Caco-2 (cell line): ENCODE measurements around the gene GINS2. TPM values are rescaled to one million over a fixed set of nuclear protein-coding genes. Genes with fewer than 3 reads are reported as not detected.

Experiments used
- BruUV-seq: library from RNA; stranded (reverse); fragments of 400-500 nt; replicated peaks from 2 replicates; lab custom pipeline; 2021; lab: Mats Ljungman, UMichigan
- CTCF ChIA-PET: fragments of 300-600 bp; sonication (Branson Sonifier 250); formaldehyde crosslinking; loops from one replicate; lab custom pipeline; 2022; ENCODE audit warnings: antibody characterized with exemption; lab: Charles Lee
- POLR2A ChIA-PET: fragments of 300-600 bp; sonication (Branson Sonifier 250); formaldehyde crosslinking; loops from one replicate; lab custom pipeline; 2022; ENCODE audit warnings: antibody characterized with exemption; lab: Charles Lee
- DNase-seq, 2 experiments: peaks; one replicate each; pipeline versions ENCODE4 v3.0.0 to v3.0.0-alpha.2; 2020 to 2022
- H3K27me3 ChIP-seq: replicated peaks from 2 replicates; pipeline ENCODE4 v1.6.0; 2011; ENCODE audit warnings: low read length; ENCODE audit not compliant: control insufficient read depth, insufficient read depth
- H3K36me3 ChIP-seq: 2 replicates; pipeline ENCODE4 v1.5.1; 2011; ENCODE audit warnings: low read length; ENCODE audit not compliant: control insufficient read depth, insufficient read depth
- H3K4me1 ChIP-seq: fragments of 250-450 bp; sonication (Bioruptor Pico); 2 replicates; pipeline ENCODE4 v1.5.1; 2020; ENCODE audit warnings: mild to moderate bottlenecking
- H3K4me3 ChIP-seq: 2 replicates; pipeline ENCODE4 v1.5.1; 2011; ENCODE audit warnings: low read depth, mild to moderate bottlenecking, control low read depth, low read length
- H3K9me3 ChIP-seq: fragments of 250-450 bp; sonication (Bioruptor Pico); 2 replicates; pipeline ENCODE4 v1.5.1; 2020; ENCODE audit warnings: mild to moderate bottlenecking, moderate library complexity
- H3K27ac Mint-ChIP-seq: one replicate; pipeline ENCODE4 v1.8.0; 2022; ENCODE audit warnings: mixed read lengths; ENCODE audit not compliant: unreplicated experiment
- H3K27me3 Mint-ChIP-seq: one replicate; pipeline ENCODE4 v1.8.0; 2022; ENCODE audit warnings: mixed read lengths; ENCODE audit not compliant: insufficient read depth, unreplicated experiment
- H3K36me3 Mint-ChIP-seq: one replicate; pipeline ENCODE4 v1.8.0; 2022; ENCODE audit warnings: mild to moderate bottlenecking, mixed read lengths; ENCODE audit not compliant: insufficient read depth, unreplicated experiment
- H3K4me1 Mint-ChIP-seq: one replicate; pipeline ENCODE4 v1.8.0; 2022; ENCODE audit warnings: low read depth, mixed read lengths; ENCODE audit not compliant: unreplicated experiment
- H3K4me3 Mint-ChIP-seq: one replicate; pipeline ENCODE4 v1.8.0; 2022; ENCODE audit warnings: mild to moderate bottlenecking, moderate library complexity, mixed read lengths; ENCODE audit not compliant: unreplicated experiment
- H3K9me3 Mint-ChIP-seq: one replicate; pipeline ENCODE4 v1.8.0; 2022; ENCODE audit warnings: mixed read lengths; ENCODE audit not compliant: unreplicated experiment
- CTCF ChIP-seq, 2 experiments: fragments of 200-600 bp in 1 of 2; IDR thresholded peaks; 1 replicate in 1 of 2; 2 replicates in 1 of 2; pipeline versions ENCODE4 v1.5.1 to v1.8.0; 2011 to 2022; ENCODE audit warnings: antibody characterized with exemption in 1 of 2, control low read depth in 1 of 2, inconsistent platforms in 1 of 2, low read depth in 1 of 2, low read length in 1 of 2, mild to moderate bottlenecking in 1 of 2, moderate library complexity in 1 of 2; ENCODE audit not compliant: insufficient read depth in 1 of 2, severe bottlenecking in 1 of 2, unreplicated experiment in 1 of 2
- intact Hi-C: fragments of 100-400 bp; cut with micrococcal nuclease; formaldehyde crosslinking; loops from one replicate; pipeline ENCODE4 v1.10.0; 2022; ENCODE audit not compliant: unreplicated experiment
- total RNA-seq: library from RNA; stranded (reverse); gene quantifications from 2 replicates; pipeline ENCODE4 v1.2.3, GENCODE V29; 2022

GINS2 gene
- total RNA-seq, 1 experiment from 2014 or later: 62.9 TPM

DNA sequence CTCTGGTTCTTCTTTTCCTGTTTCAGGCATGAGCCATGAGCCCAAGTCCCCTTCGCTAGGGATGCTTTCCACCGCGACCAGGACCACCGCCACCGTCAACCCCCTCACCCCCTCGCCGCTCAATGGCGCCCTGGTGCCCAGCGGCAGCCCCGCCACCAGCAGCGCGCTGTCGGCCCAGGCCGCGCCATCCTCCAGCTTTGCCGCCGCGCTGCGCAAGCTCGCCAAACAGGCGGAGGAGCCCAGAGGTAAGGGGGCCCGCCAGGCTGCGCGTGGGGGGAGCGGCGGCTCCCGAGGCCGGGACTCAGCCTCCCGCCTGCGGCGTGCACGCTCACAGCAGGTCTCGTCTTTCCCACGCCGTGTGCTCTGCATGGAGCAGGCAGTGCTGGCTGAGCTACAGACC lies 54.9 kb downstream of the GINS2 start:
- POLR2A ChIA-PET: no interaction called here
- no TSS peak for BruUV-seq
- TF ChIP-seq CTCF (IDR thresholded peaks at IDR 0.05; ENCODE audit: insufficient read depth in 1 of 2, low read depth in 1 of 2, low read length in 1 of 2, severe bottlenecking in 1 of 2, unreplicated experiment in 1 of 2): no peak
- H3K27ac Mint-ChIP-seq: no peak overlapping the region
- H3K4me1 ChIP-seq: no peaks in the 10 kb centered on the region
- H3K36me3 ChIP-seq: peaks cover 2% of the 10 kb centered on the region
- intact Hi-C loops: no loop called here
- H3K9me3 Mint-ChIP-seq: no peaks in the 10 kb centered on the region
- H3K4me1 Mint-ChIP-seq: no peaks in the 10 kb centered on the region
- H3K36me3 Mint-ChIP-seq: peaks cover 48% of the 10 kb centered on the region
- no peaks in the 10 kb centered on the region for H3K27me3 ChIP-seq
- no peaks in the 10 kb centered on the region for H3K9me3 ChIP-seq
- no peak for DNase-seq
- H3K4me3 Mint-ChIP-seq: no peak overlapping the region
- H3K27me3 Mint-ChIP-seq: no peaks in the 10 kb centered on the region
- no peak overlapping the region for H3K4me3 ChIP-seq
- CTCF ChIA-PET: no interaction called here

DNA sequence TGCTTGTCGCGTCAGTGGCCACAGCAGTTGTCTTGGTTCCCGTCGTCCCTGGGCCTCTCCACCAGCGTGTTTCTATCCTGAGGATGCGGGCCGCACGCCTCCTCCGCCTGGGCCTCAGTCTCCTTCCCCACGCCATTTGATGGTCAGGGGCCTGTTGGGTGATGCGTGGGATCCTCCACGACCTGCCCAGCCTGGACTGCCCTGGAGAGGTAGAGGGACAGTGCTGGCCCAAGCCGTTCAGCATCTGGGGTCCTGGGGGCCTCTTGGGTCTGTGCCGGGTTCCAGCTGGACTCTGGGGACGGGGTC lies 55.4 kb downstream of the GINS2 start:
- POLR2A ChIA-PET: no interaction called here
- H3K36me3 Mint-ChIP-seq: peaks cover 53% of the 10 kb centered on the region
- H3K4me1 ChIP-seq: no peaks in the 10 kb centered on the region
- intact Hi-C loops: no loop called here
- no peak overlapping the region for H3K4me3 ChIP-seq
- no peaks in the 10 kb centered on the region for H3K27me3 ChIP-seq
- CTCF ChIA-PET: no interaction called here
- BruUV-seq: no TSS peak
- DNase-seq: no peak
- no peaks in the 10 kb centered on the region for H3K9me3 ChIP-seq
- H3K4me3 Mint-ChIP-seq: no peak overlapping the region
- no peak overlapping the region for H3K27ac Mint-ChIP-seq
- H3K9me3 Mint-ChIP-seq: no peaks in the 10 kb centered on the region
- no peaks in the 10 kb centered on the region for H3K27me3 Mint-ChIP-seq
- TF ChIP-seq CTCF (IDR thresholded peaks at IDR 0.05; ENCODE audit: insufficient read depth in 1 of 2, low read depth in 1 of 2, low read length in 1 of 2, severe bottlenecking in 1 of 2, unreplicated experiment in 1 of 2): no peak
- no peaks in the 10 kb centered on the region for H3K4me1 Mint-ChIP-seq
- H3K36me3 ChIP-seq: peaks cover 4% of the 10 kb centered on the region

- no peaks in the 10 kb centered on the region for H3K27me3 ChIP-seq
- no peak for DNase-seq
- Mint-ChIP-seq H3K4me3 (no peak overlapping the region), H3K9me3 (no peaks in the 10 kb centered on the region), H3K27ac (no peak overlapping the region), H3K36me3 (peaks cover 53% of the 10 kb centered on the region), H3K4me1 (no peaks in the 10 kb centered on the region), H3K27me3 (no peaks in the 10 kb centered on the region)
- BruUV-seq: no TSS peak
- no peak for TF ChIP-seq CTCF (IDR thresholded peaks at IDR 0.05; ENCODE audit: insufficient read depth in 1 of 2, low read depth in 1 of 2, low read length in 1 of 2, severe bottlenecking in 1 of 2, unreplicated experiment in 1 of 2)
- POLR2A ChIA-PET: no interaction called here
- intact Hi-C loops: no loop called here
- no peaks in the 10 kb centered on the region for H3K9me3 ChIP-seq
- H3K4me1 ChIP-seq: no peaks in the 10 kb centered on the region
- H3K36me3 ChIP-seq: peaks cover 4% of the 10 kb centered on the region
- no peak overlapping the region for H3K4me3 ChIP-seq
- CTCF ChIA-PET: no interaction called here
These were observed 55.9 kb downstream of the GINS2 start for GRCh38 chr16:85632709-85633437.
